ENCODE measurements around the gene BIRC6. TPM values are rescaled to one million over a fixed set of nuclear protein-coding genes. Genes with fewer than 3 reads are reported as not detected.
"Not testable (repeated sequence)": the region's sequence is repeated elsewhere in the genome, so short reads cannot be mapped to it uniquely, and the experiment has no call there.

The BIRC6 gene
- total RNA-seq, 2 experiments from 2014 or later, result 59.7 to 60.9 TPM

- not testable (repeated sequence) for H3K27me3 Mint-ChIP-seq, H3K36me3 Mint-ChIP-seq, H3K4me3 Mint-ChIP-seq, DNase-seq, H3K9me3 Mint-ChIP-seq, H3K4me1 Mint-ChIP-seq, H3K27ac Mint-ChIP-seq
Observed at GRCh38 chr2:32552483-32552882, 195.7 kb downstream of the BIRC6 start.

GRCh38 chr2:32553829-32554432 lies 197.1 kb downstream of the BIRC6 start:
- no peaks in the 10 kb centered on the region for H3K9me3 Mint-ChIP-seq
- no peak overlapping the region for H3K4me3 Mint-ChIP-seq
- H3K36me3 Mint-ChIP-seq, result peaks cover 2% of the 10 kb centered on the region
- H3K4me1 Mint-ChIP-seq, result peaks cover 2% of the 10 kb centered on the region
- H3K27ac Mint-ChIP-seq, result no peak overlapping the region
- H3K27me3 Mint-ChIP-seq, result no peaks in the 10 kb centered on the region
- DNase-seq, result no peak

DNA sequence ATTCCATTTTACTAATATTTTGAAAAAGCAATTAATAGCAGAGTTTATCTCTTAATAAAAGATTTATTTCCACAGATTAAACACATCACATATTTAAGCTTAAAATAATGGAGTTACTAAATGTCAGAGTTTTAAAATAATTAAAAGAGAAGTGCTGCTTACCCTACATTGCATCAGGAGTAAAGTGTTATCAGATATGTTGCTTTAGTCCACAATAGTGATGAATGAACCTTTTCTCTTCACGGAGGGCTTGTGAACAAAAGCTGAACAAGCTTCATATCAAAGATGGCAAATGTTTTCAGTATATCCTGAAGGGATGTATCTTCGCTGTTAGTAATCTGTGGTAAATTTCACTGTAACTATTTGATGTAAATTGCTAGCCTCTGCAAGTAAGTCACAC lies 201.7 kb downstream of the BIRC6 start:
- Mint-ChIP-seq H3K4me1 (no peaks in the 10 kb centered on the region), H3K9me3 (peaks cover 3% of the 10 kb centered on the region), H3K27me3 (no peaks in the 10 kb centered on the region), H3K36me3 (peaks cover 14% of the 10 kb centered on the region), H3K4me3 (no peak overlapping the region), H3K27ac (no peak overlapping the region)
- no peak for DNase-seq

- no peak overlapping the region for H3K27ac Mint-ChIP-seq
- peaks cover 1% of the 10 kb centered on the region for H3K4me1 Mint-ChIP-seq
- H3K27me3 Mint-ChIP-seq, result no peaks in the 10 kb centered on the region
- H3K4me3 Mint-ChIP-seq, result no peak overlapping the region
- H3K9me3 Mint-ChIP-seq, result peaks cover 6% of the 10 kb centered on the region
- no peak for DNase-seq
- peaks cover 19% of the 10 kb centered on the region for H3K36me3 Mint-ChIP-seq
Observed at GRCh38 chr2:32559136-32559535, 202.3 kb downstream of the BIRC6 start.

- H3K36me3 Mint-ChIP-seq, result peaks cover 51% of the 10 kb centered on the region
- no peaks in the 10 kb centered on the region for H3K27me3 Mint-ChIP-seq
- H3K27ac Mint-ChIP-seq, result no peak overlapping the region
- peaks cover 14% of the 10 kb centered on the region for H3K9me3 Mint-ChIP-seq
- H3K4me3 Mint-ChIP-seq, result no peak overlapping the region
- H3K4me1 Mint-ChIP-seq, result peaks cover 4% of the 10 kb centered on the region
- DNase-seq, result no peak
Observed at GRCh38 chr2:32562906-32563305, 206.1 kb downstream of the BIRC6 start.

DNA sequence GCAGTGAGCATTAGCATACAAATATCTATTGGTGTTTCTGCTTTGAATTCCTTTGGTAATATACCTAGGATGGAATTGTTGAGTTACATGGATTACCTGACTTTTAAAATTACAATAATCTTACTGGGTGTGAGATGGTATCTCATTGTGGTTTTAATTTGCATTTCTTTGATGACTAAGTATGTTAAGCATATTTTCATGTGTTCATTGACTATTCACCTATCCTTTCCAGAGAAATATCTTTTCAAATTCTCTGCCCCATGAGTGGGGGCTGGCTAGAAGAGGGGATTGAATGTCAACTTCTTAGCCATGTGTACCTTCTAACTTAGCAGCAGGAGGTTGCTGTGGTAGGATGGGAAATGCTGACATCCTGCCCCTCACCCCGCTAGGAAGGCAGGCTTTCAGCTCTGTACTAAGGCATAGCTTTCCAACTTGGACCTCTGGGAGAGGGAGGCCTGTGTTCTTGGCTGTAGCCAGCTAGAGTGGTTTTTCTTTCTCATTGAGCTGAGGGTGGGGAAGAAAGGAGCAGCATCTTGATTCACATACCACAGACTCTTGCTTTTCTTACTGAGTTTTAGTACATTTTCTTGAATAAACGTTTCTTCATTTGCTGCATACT lies 207.7 kb downstream of the BIRC6 start:
- H3K27me3 Mint-ChIP-seq, result no peaks in the 10 kb centered on the region
- H3K9me3 Mint-ChIP-seq, result peaks cover 14% of the 10 kb centered on the region
- H3K27ac Mint-ChIP-seq, result no peak overlapping the region
- H3K36me3 Mint-ChIP-seq, result peaks cover 55% of the 10 kb centered on the region
- H3K4me1 Mint-ChIP-seq, result peaks cover 4% of the 10 kb centered on the region
- no peak overlapping the region for H3K4me3 Mint-ChIP-seq
- no peak for DNase-seq

DNA sequence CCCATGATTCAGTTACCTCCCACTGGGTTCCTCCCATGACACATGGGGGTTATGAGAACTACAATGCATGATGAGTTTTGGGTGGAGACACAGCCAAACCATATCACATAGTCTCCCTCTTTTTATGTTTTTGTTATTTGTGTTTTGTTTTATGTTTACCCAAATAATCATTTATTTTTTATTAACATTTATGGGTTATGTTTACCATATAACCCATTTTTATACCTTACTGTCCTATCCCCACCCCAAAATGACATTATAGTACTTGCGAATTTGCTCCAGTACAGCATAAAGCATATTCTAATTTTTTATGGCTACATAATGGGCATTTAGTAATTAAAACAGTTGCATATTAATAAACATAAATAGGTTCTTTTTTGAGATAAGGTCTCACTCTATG lies 209.1 kb downstream of the BIRC6 start:
- DNase-seq, result no peak
- no peak overlapping the region for H3K4me3 Mint-ChIP-seq
- H3K36me3 Mint-ChIP-seq, result peaks cover 58% of the 10 kb centered on the region
- peaks cover 14% of the 10 kb centered on the region for H3K9me3 Mint-ChIP-seq
- H3K27ac Mint-ChIP-seq, result no peak overlapping the region
- peaks cover 5% of the 10 kb centered on the region for H3K4me1 Mint-ChIP-seq
- H3K27me3 Mint-ChIP-seq, result no peaks in the 10 kb centered on the region

DNA sequence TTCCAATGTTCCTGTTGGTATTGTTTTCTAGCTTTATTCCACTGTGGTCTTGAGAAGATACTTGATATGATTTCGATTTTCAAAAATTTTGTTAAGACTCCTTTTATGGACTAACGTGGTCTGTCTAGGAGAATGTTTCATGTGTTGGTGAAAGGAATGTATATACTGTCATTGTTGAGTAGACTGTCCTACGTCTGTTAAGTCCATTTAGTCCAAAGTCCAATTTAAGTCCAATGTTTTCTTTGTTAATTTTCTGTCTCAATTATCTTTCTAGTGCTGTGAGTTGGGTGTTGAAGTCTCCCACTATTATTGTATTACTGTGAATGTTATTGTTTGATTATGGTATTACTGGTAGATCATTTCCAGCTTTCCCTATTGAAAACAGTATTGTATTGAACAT lies 215.2 kb downstream of the BIRC6 start:
- no peak overlapping the region for H3K4me3 Mint-ChIP-seq
- H3K36me3 Mint-ChIP-seq, result peaks cover 49% of the 10 kb centered on the region
- H3K27me3 Mint-ChIP-seq, result no peaks in the 10 kb centered on the region
- no peak for DNase-seq
- peak overlapping the region; percentile 2 for H3K27ac Mint-ChIP-seq
- peaks cover 21% of the 10 kb centered on the region for H3K4me1 Mint-ChIP-seq
- H3K9me3 Mint-ChIP-seq, result no peaks in the 10 kb centered on the region

GRCh38 chr2:32572737-32573136 lies 215.9 kb downstream of the BIRC6 start:
- Mint-ChIP-seq H3K36me3 (peaks cover 43% of the 10 kb centered on the region), H3K27ac (no peak overlapping the region), H3K4me3 (no peak overlapping the region)

DNA sequence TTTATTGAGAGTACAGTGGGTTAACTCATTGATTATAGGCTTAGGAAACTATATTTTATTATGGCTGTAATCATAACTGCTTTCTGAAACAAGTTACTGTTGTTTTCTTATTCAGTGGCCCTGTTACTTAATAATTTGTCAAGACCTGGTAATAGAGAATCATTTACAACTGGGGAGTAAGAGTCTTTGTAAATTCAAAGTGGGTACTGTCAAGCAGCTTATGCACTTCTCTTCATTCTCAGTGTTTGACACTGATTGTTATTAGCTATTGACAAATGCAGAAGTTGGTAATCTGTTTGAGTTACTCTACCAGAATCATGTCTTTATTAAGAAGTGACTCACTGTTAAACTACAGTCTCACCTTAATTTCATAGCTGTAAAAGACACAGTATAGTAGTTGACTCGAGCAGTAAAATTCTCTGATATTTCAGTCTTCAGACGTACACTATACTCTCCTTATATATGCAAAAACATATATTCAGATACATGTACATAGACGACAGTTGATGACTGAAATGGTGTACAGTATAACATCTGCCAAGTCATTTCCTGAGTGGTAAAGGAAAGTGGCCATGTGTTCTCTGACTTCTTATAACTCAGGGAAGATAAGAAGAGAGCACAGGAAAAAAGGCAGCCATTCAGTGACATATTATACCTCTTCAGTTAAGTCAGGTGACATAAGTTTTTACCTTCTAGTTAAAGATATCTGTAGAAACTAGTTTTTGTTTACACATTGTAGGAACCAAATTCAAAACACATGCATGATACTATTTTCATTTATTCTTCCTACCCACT lies 235.0 kb downstream of the BIRC6 start:
- peaks cover 27% of the 10 kb centered on the region for H3K4me1 Mint-ChIP-seq
- no peaks in the 10 kb centered on the region for H3K9me3 Mint-ChIP-seq
- H3K27ac Mint-ChIP-seq, result peak overlapping the region; percentile 89
- no peaks in the 10 kb centered on the region for H3K27me3 Mint-ChIP-seq
- DNase-seq, result no peak
- peaks cover 33% of the 10 kb centered on the region for H3K36me3 Mint-ChIP-seq
- no peak overlapping the region for H3K4me3 Mint-ChIP-seq

More at GRCh38 chr2:32572737-32573136, 215.9 kb downstream of the BIRC6 start:
- Mint-ChIP-seq H3K9me3 (no peaks in the 10 kb centered on the region), H3K27me3 (no peaks in the 10 kb centered on the region), H3K4me1 (peaks cover 21% of the 10 kb centered on the region)
- DNase-seq, result no peak

DNA sequence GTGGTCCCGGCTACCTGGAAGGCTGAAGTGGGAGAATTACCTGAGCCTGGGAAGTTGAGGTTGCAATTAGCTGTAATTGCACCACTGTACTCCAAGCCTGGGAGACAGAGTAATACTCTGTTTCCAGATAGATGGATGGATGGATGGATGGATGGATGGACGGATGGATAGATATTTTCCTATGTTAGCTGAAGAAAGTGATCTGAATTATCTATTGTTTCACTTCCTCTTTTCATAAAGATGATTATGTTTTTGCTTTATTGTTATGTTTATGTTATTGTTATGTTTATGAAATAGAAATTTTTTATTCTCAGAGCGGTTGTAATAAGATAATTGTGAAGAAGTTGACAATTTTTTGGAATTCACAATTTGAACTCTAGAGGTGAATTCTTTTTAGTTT lies 237.8 kb downstream of the BIRC6 start:
- no peak for DNase-seq
- no peaks in the 10 kb centered on the region for H3K9me3 Mint-ChIP-seq

GRCh38 chr2:32611366-32611765 lies 254.5 kb downstream of the BIRC6 start:
- Mint-ChIP-seq H3K9me3 (no peaks in the 10 kb centered on the region), H3K36me3 (peaks cover 10% of the 10 kb centered on the region), H3K27me3 (no peaks in the 10 kb centered on the region), H3K4me3 (no peak overlapping the region), H3K4me1 (no peaks in the 10 kb centered on the region), H3K27ac (no peak overlapping the region)
- no peak for DNase-seq

More for the DNA sequence above, 237.8 kb downstream of the BIRC6 start:
- H3K27ac Mint-ChIP-seq, result no peak overlapping the region
- peaks cover 29% of the 10 kb centered on the region for H3K36me3 Mint-ChIP-seq
- no peak overlapping the region for H3K4me3 Mint-ChIP-seq
- H3K27me3 Mint-ChIP-seq, result no peaks in the 10 kb centered on the region
- H3K4me1 Mint-ChIP-seq, result peaks cover 25% of the 10 kb centered on the region

DNA sequence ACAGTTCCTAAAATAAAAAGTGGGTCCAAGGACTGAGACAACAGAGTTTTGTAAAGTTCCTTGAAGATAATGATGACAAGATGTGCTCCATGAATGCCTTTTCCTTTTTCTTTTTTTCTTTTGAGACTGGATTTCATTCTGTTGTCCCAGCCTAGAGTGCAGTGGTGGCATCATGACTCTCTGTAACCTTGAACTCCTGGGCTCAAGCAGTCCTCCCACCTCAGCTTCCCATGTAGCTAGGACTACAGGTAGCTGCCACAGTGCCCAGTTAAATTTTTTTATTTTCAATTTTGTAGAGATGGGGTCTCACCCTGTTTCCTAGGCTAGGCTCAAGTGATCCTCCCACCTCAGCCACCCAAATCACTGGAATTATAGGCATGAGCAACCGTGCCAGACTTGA lies 254.9 kb downstream of the BIRC6 start:
- peaks cover 10% of the 10 kb centered on the region for H3K36me3 Mint-ChIP-seq
- no peaks in the 10 kb centered on the region for H3K9me3 Mint-ChIP-seq
- no peak overlapping the region for H3K27ac Mint-ChIP-seq
- no peaks in the 10 kb centered on the region for H3K27me3 Mint-ChIP-seq
- no peak overlapping the region for H3K4me3 Mint-ChIP-seq
- DNase-seq, result no peak
- no peaks in the 10 kb centered on the region for H3K4me1 Mint-ChIP-seq

GRCh38 chr2:32614084-32614483 lies 257.3 kb downstream of the BIRC6 start:
- Mint-ChIP-seq H3K4me3 (no peak overlapping the region), H3K9me3 (no peaks in the 10 kb centered on the region), H3K27me3 (no peaks in the 10 kb centered on the region), H3K4me1 (no peaks in the 10 kb centered on the region), H3K36me3 (peaks cover 16% of the 10 kb centered on the region), H3K27ac (peak overlapping the region; percentile 42)
- DNase-seq, result no peak

DNA sequence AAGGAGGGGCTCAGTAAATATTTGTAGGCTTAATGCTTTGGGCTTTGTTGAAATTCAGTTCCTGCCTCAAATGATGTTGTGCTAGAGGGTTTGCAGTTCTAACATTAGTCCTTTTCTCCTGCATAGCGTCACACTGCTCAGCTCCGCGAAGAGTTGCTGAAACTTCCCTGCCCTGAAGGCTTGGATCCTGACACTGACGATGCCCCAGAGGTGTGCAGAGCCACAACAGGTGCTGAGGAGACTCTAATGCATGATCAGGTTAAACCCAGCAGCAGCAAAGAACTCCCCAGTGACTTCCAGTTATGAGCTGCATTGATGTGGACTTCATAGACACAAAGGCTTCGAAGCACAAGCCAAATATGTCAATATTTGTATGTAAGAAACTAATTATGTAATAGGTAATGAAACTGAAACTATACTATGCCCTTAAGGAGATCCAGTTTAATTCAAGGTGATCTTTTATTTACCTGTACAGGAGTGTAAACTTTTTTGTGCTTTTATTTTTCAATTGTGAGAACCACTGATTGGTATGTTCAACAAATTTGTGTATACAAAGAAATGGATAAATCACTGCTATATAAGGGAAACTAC lies 260.9 kb downstream of the BIRC6 start:
- DNase-seq, result no peak
- Mint-ChIP-seq H3K27me3 (no peaks in the 10 kb centered on the region), H3K36me3 (peaks cover 15% of the 10 kb centered on the region), H3K9me3 (no peaks in the 10 kb centered on the region), H3K27ac (no peak overlapping the region), H3K4me1 (no peaks in the 10 kb centered on the region), H3K4me3 (no peak overlapping the region)

Measured in activated naive CD8-positive, alpha-beta T cell treated with anti-CD3 and anti-CD28 coated beads for 36 hours (primary cell).